Measurements from ENCODE around the gene GGACT. TPM values are rescaled to one million over a fixed set of nuclear protein-coding genes. Genes with fewer than 3 reads are reported as not detected.
A peak's percentile ranks its signal among the peaks of the same experiment; 100 is the strongest.

Gene GGACT
- total and polyA plus RNA-seq, 4 experiments from 2014 or later: 4.4 to 9.6 (median 7.2) TPM

DNA sequence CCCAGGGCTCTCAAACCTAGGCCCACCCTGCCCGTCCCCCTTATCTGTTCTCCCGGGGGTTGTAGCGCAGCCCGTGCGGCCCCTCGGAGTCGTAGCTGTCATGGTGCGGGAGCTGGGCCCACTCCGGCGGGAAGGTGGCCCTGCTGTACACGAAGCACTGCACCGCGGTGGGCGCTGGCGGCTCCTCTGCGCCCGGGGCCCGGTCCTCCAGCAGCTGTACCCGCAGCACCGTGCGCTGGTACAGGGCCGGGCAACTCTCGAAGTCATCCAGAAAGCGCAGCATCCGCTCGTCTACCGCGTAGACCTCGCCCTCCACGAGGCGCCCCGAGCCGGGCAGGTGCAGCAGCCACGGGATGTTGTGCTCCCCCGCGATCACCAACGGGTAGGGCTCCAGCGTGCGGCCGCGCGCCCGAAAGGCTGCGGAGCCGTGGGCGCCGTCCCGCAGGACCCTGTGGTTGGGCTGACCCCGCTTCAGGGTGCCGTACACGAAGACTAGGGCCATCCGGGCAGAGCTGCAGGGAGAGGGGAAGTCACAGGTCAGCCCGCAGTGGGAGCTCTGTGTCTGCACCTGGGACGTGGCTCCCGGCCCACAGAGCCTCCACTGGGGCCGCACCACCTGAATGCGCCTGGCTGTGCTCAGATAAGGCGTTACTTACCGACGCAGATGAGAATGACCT lies 56.4 kb downstream of the GGACT start:
- Histone ChIP-seq H3K27ac (ENCODE audit: low read depth, low read length) (no peak overlapping the region), H3K9me3 (ENCODE audit: control insufficient read depth in 1 of 2, low read length in 2 of 2) (no peaks in the 10 kb centered on the region), H3K4me1 (ENCODE audit: insufficient read depth, low read length) (peaks cover 7% of the 10 kb centered on the region), H3K36me3 (ENCODE audit: insufficient read depth, low read length) (no peaks in the 10 kb centered on the region), H3K27me3 (ENCODE audit: insufficient read depth, low read length) (no peaks in the 10 kb centered on the region), H3K4me3 (ENCODE audit: low read length in 2 of 2) (no peak overlapping the region)
- no peaks in the 10 kb centered on the region for H3K27me3 Mint-ChIP-seq
- no peaks in the 10 kb centered on the region for H3K9me3 Mint-ChIP-seq
- ChIA-PET POLR2A (ENCODE audit: partially characterized antibody) (no interaction called here), CTCF (ENCODE audit: partially characterized antibody) (interaction anchor here (1.2 to 2.1 kb wide), 2 partner anchors 18 to 22 kb away, joined by 3 to 8 read pairs; no protein-coding TSS in a partner anchor)
- DNase-seq: no peak
- intact Hi-C loops (cut with micrococcal nuclease): no loop called here
- peaks cover 8 to 15% of the 10 kb centered on the region in 2 donors for H3K36me3 Mint-ChIP-seq
- H3K4me1 Mint-ChIP-seq: peaks cover 0 to 8% (median 4%) of the 10 kb centered on the region in 4 donors
- no peak overlapping the region for H3K27ac Mint-ChIP-seq
- no peak overlapping the region for H3K4me3 Mint-ChIP-seq

DNA sequence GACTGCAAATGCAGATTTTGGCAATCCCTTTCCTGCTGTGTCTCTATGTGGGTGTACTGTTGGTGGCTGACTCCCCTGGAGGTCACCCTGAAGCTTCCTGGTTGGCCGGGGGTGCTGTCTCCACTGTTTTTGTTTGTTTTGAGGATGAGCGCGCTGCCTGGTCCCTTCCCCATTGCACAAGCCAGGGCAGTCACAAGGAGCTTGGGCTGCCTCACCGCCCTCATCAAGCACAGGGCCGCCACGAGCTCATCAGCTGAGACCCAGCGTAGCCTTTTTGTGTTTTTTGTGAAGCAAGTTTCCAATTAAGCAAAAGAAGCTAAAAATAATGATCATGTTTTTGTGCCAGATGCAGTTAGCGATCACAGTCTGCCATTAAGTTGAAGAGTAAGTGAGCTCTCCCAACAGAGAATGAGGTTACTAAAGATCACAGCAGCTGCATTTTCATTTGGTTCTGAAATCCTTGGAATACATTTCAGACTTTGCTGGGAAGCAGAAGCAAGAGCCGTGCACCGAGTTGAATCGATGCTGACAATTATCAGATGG lies 57.8 kb downstream of the GGACT start:
- Mint-ChIP-seq H3K9me3 (no peaks in the 10 kb centered on the region), H3K27me3 (no peaks in the 10 kb centered on the region), H3K4me1 (peaks cover 0 to 3% (median 0%) of the 10 kb centered on the region in 4 donors), H3K4me3 (no peak overlapping the region), H3K36me3 (peaks cover 8 to 15% of the 10 kb centered on the region in 2 donors), H3K27ac (no peak overlapping the region)
- intact Hi-C loops (cut with micrococcal nuclease): no loop called here
- H3K9me3 ChIP-seq (ENCODE audit: control insufficient read depth in 1 of 2, low read length in 2 of 2): no peaks in the 10 kb centered on the region
- no peaks in the 10 kb centered on the region for H3K27me3 ChIP-seq (ENCODE audit: insufficient read depth, low read length)
- no peak overlapping the region for H3K27ac ChIP-seq (ENCODE audit: low read depth, low read length)
- no peak for DNase-seq
- ChIA-PET CTCF (ENCODE audit: partially characterized antibody) (interaction anchor here (1.3 to 2.1 kb wide), 3 partner anchors 14 to 43 kb away, joined by 3 to 8 read pairs (median 3); no protein-coding TSS in a partner anchor), POLR2A (ENCODE audit: partially characterized antibody) (no interaction called here)
- H3K4me1 ChIP-seq (ENCODE audit: insufficient read depth, low read length): no peaks in the 10 kb centered on the region
- H3K36me3 ChIP-seq (ENCODE audit: insufficient read depth, low read length): no peaks in the 10 kb centered on the region
- no peak overlapping the region for H3K4me3 ChIP-seq (ENCODE audit: low read length in 2 of 2)

DNA sequence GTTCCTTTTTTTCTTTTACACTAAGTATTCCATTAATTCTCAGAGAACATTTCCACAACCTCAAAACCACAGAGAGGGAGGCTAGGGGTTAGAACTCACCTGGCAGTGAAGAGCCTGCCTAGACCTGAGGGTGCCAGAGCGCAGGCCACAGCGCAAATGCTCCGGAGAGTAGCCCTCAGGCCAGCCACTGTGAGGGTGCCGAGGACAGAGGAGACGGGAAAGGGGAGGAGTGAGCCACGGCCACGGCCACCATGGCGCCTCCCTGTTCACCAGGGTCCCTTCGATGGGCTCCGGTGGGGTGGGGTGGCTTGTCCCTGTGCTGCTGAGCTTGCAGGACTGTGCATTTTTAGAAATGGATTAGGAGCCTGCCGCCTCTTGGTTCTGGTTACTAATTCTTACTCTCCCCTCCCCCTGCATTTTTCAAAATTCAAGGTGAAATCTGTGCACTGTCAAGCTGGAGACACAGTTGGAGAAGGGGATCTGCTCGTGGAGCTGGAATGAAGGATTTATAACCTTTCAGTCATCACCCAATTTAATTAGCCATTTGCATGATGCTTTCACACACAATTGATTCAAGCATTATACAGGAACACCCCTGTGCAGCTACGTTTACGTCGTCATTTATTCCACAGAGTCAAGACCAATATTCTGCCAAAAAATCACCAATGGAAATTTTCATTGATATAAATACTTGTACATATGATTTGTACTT lies 58.8 kb downstream of the GGACT start:
- DNase-seq: no peak
- no peaks in the 10 kb centered on the region for H3K36me3 ChIP-seq (ENCODE audit: insufficient read depth, low read length)
- no peaks in the 10 kb centered on the region for H3K27me3 ChIP-seq (ENCODE audit: insufficient read depth, low read length)
- Mint-ChIP-seq H3K27ac (peak overlapping the region in 1 of 7 donors; percentile 26), H3K4me1 (peaks cover 0 to 3% (median under 1%) of the 10 kb centered on the region in 4 donors), H3K4me3 (no peak overlapping the region), H3K36me3 (peaks cover 5 to 17% of the 10 kb centered on the region in 2 donors), H3K27me3 (no peaks in the 10 kb centered on the region), H3K9me3 (no peaks in the 10 kb centered on the region)
- intact Hi-C loops (cut with micrococcal nuclease): no loop called here
- no peak overlapping the region for H3K4me3 ChIP-seq (ENCODE audit: low read length in 2 of 2)
- no peaks in the 10 kb centered on the region for H3K9me3 ChIP-seq (ENCODE audit: control insufficient read depth in 1 of 2, low read length in 2 of 2)
- ChIA-PET POLR2A (ENCODE audit: partially characterized antibody) (no interaction called here), CTCF (ENCODE audit: partially characterized antibody) (interaction anchor here (2.1 kb wide), 1 partner anchor 15 kb away, joined by 8 read pairs; no protein-coding TSS in a partner anchor)
- H3K27ac ChIP-seq (ENCODE audit: low read depth, low read length): no peak overlapping the region
- H3K4me1 ChIP-seq (ENCODE audit: insufficient read depth, low read length): no peaks in the 10 kb centered on the region

DNA sequence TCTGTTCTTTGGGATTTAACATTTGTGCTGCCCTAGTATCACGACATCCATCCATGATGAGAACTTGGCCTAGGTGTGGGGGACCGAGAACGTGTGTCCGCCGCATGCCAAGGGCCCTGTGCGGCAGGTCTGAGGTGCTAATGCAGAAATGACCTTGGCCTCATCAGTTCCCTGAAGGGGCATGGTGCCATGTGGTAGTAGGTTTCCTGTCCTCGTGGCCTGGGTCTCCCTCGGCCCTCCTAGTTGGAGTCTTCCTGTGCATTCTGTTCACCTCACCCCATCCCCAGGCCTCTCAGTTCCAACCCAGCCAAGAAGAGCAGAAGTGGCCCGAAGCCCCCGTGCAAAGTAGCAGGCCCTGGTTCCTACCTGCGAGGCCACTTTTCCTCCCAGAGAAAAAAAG lies 59.8 kb downstream of the GGACT start:
- Mint-ChIP-seq H3K4me1 (peaks cover 0 to 3% (median under 1%) of the 10 kb centered on the region in 4 donors), H3K9me3 (no peaks in the 10 kb centered on the region), H3K27ac (no peak overlapping the region), H3K36me3 (peaks cover 7 to 18% of the 10 kb centered on the region in 2 donors), H3K27me3 (no peaks in the 10 kb centered on the region), H3K4me3 (no peak overlapping the region)
- Histone ChIP-seq H3K4me3 (ENCODE audit: low read length in 2 of 2) (no peak overlapping the region), H3K4me1 (ENCODE audit: insufficient read depth, low read length) (no peaks in the 10 kb centered on the region), H3K27me3 (ENCODE audit: insufficient read depth, low read length) (no peaks in the 10 kb centered on the region), H3K27ac (ENCODE audit: low read depth, low read length) (no peak overlapping the region), H3K36me3 (ENCODE audit: insufficient read depth, low read length) (no peaks in the 10 kb centered on the region), H3K9me3 (ENCODE audit: control insufficient read depth in 1 of 2, low read length in 2 of 2) (no peaks in the 10 kb centered on the region)
- DNase-seq: no peak
- ChIA-PET CTCF (ENCODE audit: partially characterized antibody) (no interaction called here), POLR2A (ENCODE audit: partially characterized antibody) (no interaction called here)
- intact Hi-C loops (cut with micrococcal nuclease): no loop called here

DNA sequence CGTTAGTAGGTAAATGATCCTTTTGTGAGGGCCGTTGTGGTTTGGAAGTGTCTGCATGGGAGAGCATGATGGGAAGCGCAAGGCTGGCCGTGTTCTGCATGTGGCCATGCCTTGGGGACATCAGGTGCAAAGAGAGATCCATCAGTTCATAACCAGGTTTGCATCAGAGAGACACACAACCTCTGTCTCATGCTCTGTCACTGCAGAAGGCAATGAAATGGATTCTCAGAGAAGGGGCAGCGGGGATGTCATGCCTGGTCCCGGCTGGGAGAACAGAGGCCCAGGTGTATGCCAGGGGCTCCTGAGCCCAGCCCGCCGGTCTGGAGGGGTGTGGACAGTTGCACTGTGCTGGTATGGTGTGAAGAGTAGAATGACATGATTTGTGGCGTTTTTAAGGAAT lies 60.2 kb downstream of the GGACT start:
- no peaks in the 10 kb centered on the region for H3K36me3 ChIP-seq (ENCODE audit: insufficient read depth, low read length)
- Mint-ChIP-seq H3K27ac (peak overlapping the region in 1 of 7 donors; percentile 35), H3K9me3 (no peaks in the 10 kb centered on the region), H3K27me3 (no peaks in the 10 kb centered on the region), H3K4me3 (no peak overlapping the region), H3K4me1 (peaks cover 0 to 3% (median under 1%) of the 10 kb centered on the region in 4 donors), H3K36me3 (peaks cover 7 to 18% of the 10 kb centered on the region in 2 donors)
- H3K4me1 ChIP-seq (ENCODE audit: insufficient read depth, low read length): no peaks in the 10 kb centered on the region
- H3K27ac ChIP-seq (ENCODE audit: low read depth, low read length): no peak overlapping the region
- intact Hi-C loops (cut with micrococcal nuclease): no loop called here
- ChIA-PET CTCF (ENCODE audit: partially characterized antibody) (no interaction called here), POLR2A (ENCODE audit: partially characterized antibody) (no interaction called here)
- DNase-seq: no peak
- no peak overlapping the region for H3K4me3 ChIP-seq (ENCODE audit: low read length in 2 of 2)
- H3K27me3 ChIP-seq (ENCODE audit: insufficient read depth, low read length): no peaks in the 10 kb centered on the region
- H3K9me3 ChIP-seq (ENCODE audit: control insufficient read depth in 1 of 2, low read length in 2 of 2): no peaks in the 10 kb centered on the region

DNA sequence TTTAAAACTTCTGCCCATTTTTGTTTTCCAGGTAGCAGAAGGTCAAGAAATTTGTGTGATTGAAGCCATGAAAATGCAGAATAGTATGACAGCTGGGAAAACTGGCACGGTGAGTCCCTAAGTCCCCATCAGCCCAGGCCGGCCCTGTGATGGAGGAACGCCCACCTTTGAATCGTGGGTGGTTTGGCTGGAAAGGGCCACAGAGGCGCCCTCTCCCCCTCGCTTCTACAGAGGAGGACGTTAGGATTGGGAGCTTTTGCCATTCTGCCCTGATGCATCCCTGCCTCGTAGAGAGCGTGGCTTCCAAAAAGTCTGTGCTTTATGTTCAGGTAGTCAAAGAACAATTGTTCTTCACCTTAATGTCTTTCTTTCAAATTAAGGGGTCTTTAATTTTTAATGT lies 60.9 kb downstream of the GGACT start:
- no peak for DNase-seq
- H3K27me3 Mint-ChIP-seq: no peaks in the 10 kb centered on the region
- H3K4me3 ChIP-seq (ENCODE audit: low read length in 2 of 2): no peak overlapping the region
- no peaks in the 10 kb centered on the region for H3K9me3 ChIP-seq (ENCODE audit: control insufficient read depth in 1 of 2, low read length in 2 of 2)
- no peak overlapping the region for H3K27ac Mint-ChIP-seq
- no peaks in the 10 kb centered on the region for H3K4me1 ChIP-seq (ENCODE audit: insufficient read depth, low read length)
- peaks cover 7 to 18% of the 10 kb centered on the region in 2 donors for H3K36me3 Mint-ChIP-seq
- no peak overlapping the region for H3K4me3 Mint-ChIP-seq
- peaks cover under 1 to 7% (median 1%) of the 10 kb centered on the region in 4 donors for H3K4me1 Mint-ChIP-seq
- no peaks in the 10 kb centered on the region for H3K27me3 ChIP-seq (ENCODE audit: insufficient read depth, low read length)
- intact Hi-C loops (cut with micrococcal nuclease): no loop called here
- no peak overlapping the region for H3K27ac ChIP-seq (ENCODE audit: low read depth, low read length)
- ChIA-PET POLR2A (ENCODE audit: partially characterized antibody) (no interaction called here), CTCF (ENCODE audit: partially characterized antibody) (no interaction called here)
- no peaks in the 10 kb centered on the region for H3K36me3 ChIP-seq (ENCODE audit: insufficient read depth, low read length)
- no peaks in the 10 kb centered on the region for H3K9me3 Mint-ChIP-seq

DNA sequence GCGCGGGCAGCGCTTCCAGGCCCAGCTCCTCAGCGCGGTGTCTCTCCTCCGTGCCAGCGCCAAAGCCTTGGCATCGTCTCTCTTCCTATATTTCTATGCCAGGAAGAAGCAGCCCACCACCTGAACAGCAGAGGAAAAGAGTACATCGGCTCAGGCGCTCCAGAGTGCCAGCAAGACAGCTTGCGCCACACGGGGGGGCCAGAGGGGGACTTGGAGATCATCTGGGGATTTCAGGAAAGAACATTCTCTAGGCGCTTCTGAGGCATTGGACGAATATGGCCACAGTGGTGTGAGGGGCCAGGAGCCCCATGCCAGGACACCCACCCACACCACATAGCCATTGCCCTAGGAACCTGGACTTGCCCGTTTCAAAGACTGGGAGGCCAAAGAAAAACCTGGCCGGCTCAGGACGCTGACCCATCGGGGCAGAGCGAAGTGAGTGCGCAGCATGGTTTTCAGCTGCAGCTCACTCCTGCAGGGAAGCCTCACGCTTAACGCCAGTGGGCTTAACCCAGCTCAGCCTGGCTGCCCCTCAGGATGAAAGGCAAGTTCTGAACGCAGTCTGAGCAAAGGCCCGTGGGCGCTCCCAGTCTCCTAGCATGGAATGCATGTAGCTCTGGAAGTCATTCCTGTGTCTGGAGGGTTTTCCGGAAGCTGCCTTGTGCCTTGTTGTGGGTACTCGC lies 62.1 kb downstream of the GGACT start:
- H3K4me3 Mint-ChIP-seq: no peak overlapping the region
- Histone ChIP-seq H3K36me3 (ENCODE audit: insufficient read depth, low read length) (no peaks in the 10 kb centered on the region), H3K4me3 (ENCODE audit: low read length in 2 of 2) (no peak overlapping the region), H3K27ac (ENCODE audit: low read depth, low read length) (no peak overlapping the region), H3K9me3 (ENCODE audit: control insufficient read depth in 1 of 2, low read length in 2 of 2) (no peaks in the 10 kb centered on the region), H3K4me1 (ENCODE audit: insufficient read depth, low read length) (peaks cover 10% of the 10 kb centered on the region), H3K27me3 (ENCODE audit: insufficient read depth, low read length) (no peaks in the 10 kb centered on the region)
- POLR2A ChIA-PET (ENCODE audit: partially characterized antibody): no interaction called here
- no peaks in the 10 kb centered on the region for H3K9me3 Mint-ChIP-seq
- H3K27me3 Mint-ChIP-seq: no peaks in the 10 kb centered on the region
- CTCF ChIA-PET (ENCODE audit: partially characterized antibody): interaction anchor here (1.6 kb wide), 1 partner anchor 10 kb away, joined by 8 read pairs; no protein-coding TSS in a partner anchor
- intact Hi-C loops (cut with micrococcal nuclease): no loop called here
- peak overlapping the region in 1 of 7 donors; percentile 78 for H3K27ac Mint-ChIP-seq
- peaks cover 3 to 18% (median 7%) of the 10 kb centered on the region in 4 donors for H3K4me1 Mint-ChIP-seq
- DNase-seq: no peak
- peaks cover 4 to 18% of the 10 kb centered on the region in 2 donors for H3K36me3 Mint-ChIP-seq

Measured in CD4-positive, alpha-beta memory T cell (primary cell).